ENCODE data around the gene CYFIP1.

CYFIP1 gene

DNA sequence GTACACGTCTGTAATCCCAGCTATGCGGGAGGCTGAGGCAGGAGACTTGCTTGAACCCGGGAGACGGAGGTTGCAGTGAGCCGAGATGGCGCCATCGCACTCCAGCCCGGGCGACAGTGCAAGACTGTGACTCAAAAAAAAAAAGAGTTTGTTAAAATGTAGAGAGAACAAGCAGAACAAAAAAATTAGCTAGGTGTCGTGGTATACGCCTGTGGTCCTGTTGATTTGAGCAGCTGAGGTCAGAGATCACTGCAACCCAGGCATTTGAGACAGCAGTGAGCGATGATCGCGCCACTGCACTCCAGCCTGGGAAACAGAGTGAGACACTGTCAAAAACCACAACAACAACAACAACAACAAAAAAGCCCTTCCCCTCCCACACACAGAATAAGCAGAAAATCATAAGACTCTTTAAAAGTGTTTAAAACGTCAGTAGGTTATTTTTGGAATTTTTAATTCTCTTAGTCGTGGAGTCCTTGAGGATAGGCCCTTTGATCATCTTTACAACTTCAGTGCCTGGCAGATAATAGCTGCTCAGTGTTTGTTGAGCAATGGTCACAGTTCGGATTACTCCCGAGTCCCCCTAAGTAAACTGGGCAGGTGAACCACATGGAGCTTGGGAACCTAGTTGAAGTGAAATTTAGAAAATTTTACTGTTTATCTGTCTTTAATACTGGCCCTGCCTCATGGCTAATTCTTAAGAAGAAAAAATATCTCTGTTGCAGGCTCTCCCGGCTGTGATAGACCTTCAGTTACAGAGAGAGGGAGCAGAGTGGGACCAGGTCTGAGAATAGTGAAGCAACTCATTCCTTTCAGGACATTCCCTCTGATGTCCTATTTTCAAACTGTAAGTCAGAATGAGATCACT lies 135.5 kb downstream of the CYFIP1 start:
- DNase-seq (ENCODE audit: low spot score), result no peak
- Histone ChIP-seq H3K27ac (no peak overlapping the region), H3K4me3 (no peak overlapping the region)
- TF ChIP-seq, protein P1, sequence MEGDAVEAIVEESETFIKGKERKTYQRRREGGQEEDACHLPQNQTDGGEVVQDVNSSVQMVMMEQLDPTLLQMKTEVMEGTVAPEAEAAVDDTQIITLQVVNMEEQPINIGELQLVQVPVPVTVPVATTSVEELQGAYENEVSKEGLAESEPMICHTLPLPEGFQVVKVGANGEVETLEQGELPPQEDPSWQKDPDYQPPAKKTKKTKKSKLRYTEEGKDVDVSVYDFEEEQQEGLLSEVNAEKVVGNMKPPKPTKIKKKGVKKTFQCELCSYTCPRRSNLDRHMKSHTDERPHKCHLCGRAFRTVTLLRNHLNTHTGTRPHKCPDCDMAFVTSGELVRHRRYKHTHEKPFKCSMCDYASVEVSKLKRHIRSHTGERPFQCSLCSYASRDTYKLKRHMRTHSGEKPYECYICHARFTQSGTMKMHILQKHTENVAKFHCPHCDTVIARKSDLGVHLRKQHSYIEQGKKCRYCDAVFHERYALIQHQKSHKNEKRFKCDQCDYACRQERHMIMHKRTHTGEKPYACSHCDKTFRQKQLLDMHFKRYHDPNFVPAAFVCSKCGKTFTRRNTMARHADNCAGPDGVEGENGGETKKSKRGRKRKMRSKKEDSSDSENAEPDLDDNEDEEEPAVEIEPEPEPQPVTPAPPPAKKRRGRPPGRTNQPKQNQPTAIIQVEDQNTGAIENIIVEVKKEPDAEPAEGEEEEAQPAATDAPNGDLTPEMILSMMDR (IDR thresholded peaks at IDR 0.05), result no peak

DNA sequence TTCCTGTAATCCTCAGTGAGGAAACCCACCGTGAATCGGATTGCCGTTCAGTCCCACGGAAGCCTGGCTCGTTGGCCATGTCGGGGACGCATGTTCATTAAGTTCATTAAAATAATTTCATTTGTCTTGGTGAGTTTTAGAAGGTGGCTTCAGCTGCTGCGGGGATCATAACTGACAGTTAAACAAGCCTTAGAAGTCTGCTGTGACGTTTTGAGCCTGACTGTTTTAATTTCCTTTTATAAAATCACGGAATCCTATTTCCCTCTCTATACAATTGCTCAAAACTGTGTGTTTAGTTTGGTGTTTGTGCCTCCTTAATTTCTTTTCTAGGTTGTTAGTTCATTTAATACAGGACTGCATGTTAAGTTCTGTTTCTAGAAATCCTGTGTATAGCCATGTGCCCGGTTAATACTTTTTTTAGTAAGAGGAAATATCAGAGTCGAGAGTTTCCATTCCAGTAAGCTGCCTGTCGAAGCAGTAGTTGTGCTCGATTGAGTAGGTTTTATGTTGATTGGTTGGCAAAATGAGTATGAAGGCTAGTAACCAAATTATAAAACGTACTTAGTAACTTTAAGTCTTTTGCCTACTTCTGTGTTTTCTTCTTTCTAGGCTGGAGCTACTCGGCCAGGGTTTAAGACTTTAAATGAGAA lies 141.0 kb downstream of the CYFIP1 start:
- Histone ChIP-seq H3K4me3 (peak overlapping the region; percentile 86), H3K27ac (peak overlapping the region; percentile 90 to 95)
- TF ChIP-seq, protein P1 (IDR thresholded peaks at IDR 0.05), result no peak
- no peak for DNase-seq (ENCODE audit: low spot score)

DNA sequence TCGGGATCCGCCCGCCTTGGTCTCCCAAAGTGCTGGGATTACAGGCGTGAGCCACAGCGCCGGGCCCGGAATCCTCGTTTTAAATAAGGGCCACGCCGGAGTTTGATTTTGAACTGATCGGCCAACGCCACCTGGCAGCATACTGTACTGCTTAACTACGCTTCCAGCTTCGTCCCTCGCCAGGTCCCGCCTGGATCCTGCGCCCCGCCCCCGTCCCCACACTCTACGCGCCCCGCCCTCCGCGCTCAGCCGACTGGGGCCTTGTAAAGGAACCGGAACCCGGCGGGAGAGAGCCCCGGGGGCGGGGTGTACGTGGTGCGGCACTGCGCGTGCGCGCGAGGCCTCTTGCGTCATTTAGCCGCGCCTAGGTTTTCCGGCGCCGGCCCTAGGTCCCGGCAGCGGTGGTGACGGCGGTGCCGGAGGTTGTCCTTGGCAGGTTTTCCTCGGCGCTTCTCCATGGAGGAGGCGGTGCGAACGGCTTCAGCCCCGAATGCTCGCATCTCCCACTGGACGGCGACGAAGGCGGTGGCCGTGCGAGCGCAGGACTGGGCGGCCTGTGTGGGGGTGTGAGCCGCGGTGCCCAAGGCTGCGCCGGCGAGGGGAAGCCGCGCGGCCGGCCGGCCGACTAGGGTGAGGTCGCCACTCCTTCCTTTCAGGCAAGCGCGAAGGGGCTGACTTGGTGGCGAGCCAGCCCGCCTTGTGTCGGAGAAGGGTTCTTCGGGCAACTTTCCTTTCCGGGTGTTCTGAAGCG lies 141.7 kb downstream of the CYFIP1 start, which contains the start of gene NIPA2:
Gene NIPA2, plus strand, starts transcription at position 375 of the 751 bp plus-strand sequence. CDS start 13,066 bp downstream, outside the sequence.
- TF ChIP-seq, protein P1 (IDR thresholded peaks at IDR 0.05), result no peak
- DNase-seq (ENCODE audit: low spot score), result peak; percentile 100
- H3K27ac ChIP-seq, result peak within 1 kb of the TSS; percentile 90 to 95

DNA sequence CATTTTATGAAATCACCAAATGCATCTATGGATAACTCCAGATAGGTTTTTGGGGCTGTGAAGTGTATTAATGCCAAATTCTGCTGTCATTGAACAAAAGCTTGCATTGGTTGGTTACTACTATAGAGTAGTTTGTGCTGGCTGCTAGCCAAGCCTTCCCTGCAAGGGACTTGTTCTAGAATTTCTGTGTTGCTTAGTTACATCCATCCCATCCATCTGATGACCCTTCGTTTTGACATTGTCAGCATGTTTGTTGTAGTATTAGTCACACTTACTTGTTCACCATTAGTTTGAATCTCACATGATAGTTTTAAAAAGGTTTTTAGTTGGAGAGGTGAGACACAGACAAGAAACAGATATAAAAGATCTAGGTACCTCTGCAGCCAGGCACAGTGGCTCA lies 148.7 kb downstream of the CYFIP1 start:
- Histone ChIP-seq H3K4me3 (no peak overlapping the region), H3K27ac (no peak overlapping the region)
- TF ChIP-seq, protein P1 (IDR thresholded peaks at IDR 0.05), result no peak
- DNase-seq (ENCODE audit: low spot score), result no peak

More for the DNA sequence above, 141.7 kb downstream of the CYFIP1 start, which contains the start of gene NIPA2:
- peak within 1 kb of the TSS; percentile 86 for H3K4me3 ChIP-seq

DNA sequence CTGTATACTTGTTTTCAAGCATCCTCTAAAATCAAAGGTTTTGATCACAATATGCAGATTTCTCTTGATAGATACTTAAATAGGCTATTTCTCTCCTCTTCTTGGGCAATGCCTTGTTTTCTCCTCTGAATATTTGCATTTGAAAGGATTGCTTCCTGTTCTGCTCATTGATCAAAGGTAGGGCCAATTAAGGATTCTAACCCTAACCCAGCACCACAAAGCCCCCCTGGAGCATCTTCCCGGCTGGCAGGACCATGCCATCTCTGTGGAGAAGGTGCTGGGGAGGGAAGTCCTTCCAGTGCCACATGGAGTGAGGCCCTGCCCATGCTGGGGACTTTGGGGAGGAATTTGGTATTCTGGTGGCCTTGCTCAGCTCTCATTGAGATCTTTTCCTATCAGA lies 153.0 kb downstream of the CYFIP1 start:
- TF ChIP-seq, protein P1 (IDR thresholded peaks at IDR 0.05), result no peak
- no peak for DNase-seq (ENCODE audit: low spot score)
- Histone ChIP-seq H3K27ac (no peak overlapping the region), H3K4me3 (no peak overlapping the region)

DNA sequence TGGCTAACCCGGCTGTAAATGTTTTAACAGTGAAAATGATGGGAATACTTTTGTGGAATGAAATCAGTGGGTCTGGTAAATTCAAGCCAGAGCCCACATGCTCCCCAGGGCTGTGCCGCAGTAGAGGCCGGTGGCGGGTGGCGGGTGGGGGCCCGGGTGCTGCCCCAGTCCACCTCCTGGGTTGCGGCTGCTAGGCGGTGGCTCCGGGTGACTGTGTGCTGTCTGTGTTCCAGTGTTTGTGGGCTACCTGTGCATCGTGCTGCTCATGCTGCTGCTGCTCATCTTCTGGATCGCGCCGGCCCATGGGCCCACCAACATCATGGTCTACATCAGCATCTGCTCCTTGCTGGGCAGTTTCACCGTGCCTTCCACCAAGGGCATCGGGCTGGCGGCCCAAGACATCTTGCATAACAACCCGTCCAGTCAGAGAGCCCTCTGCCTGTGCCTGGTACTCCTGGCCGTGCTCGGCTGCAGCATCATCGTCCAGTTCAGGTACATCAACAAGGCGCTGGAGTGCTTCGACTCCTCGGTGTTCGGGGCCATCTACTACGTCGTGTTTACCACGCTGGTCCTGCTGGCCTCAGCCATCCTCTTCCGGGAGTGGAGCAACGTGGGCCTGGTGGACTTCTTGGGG lies 156.6 kb downstream of the CYFIP1 start:
- Histone ChIP-seq H3K4me3 (no peak overlapping the region), H3K27ac (no peak overlapping the region)
- no peak for DNase-seq (ENCODE audit: low spot score)
- TF ChIP-seq, protein P1 (IDR thresholded peaks at IDR 0.05), result no peak

Data from coronary artery (tissue), 2 donors.